KBM-7 (cell line): ENCODE measurements around the gene ADAM12.

ENCODE experiments used
- DNase-seq: peaks from one replicate; pipeline ENCODE4 v3.0.0-alpha.2; 2015
- in situ Hi-C: fragments of 300-500 bp; cut with MboI; formaldehyde crosslinking; loops from 2 replicates; pipeline ENCODE4 v1.14.3; 2020; ENCODE audit warnings: low sequenced_read_pairs, low pct_unique_long_range_greater_than_20kb, mixed read lengths

Gene ADAM12

GRCh38 chr10:126135177-126135576 lies 253.1 kb downstream of the ADAM12 start:
- in situ Hi-C loops = no loop called here
- no peak for DNase-seq

GRCh38 chr10:126133906-126134656 lies 254.2 kb downstream of the ADAM12 start:
- no peak for DNase-seq
- in situ Hi-C loops = no loop called here

- in situ Hi-C loops = no loop called here
- DNase-seq = no peak
Measured at GRCh38 chr10:126133082-126133620, 255.1 kb downstream of the ADAM12 start.

GRCh38 chr10:126131341-126131740 lies 256.9 kb downstream of the ADAM12 start:
- in situ Hi-C loops = no loop called here
- no peak for DNase-seq

- in situ Hi-C loops = no loop called here
- no peak for DNase-seq
Measured at GRCh38 chr10:126130271-126130710, 258.0 kb downstream of the ADAM12 start.

GRCh38 chr10:126129026-126129425 lies 259.3 kb downstream of the ADAM12 start:
- in situ Hi-C loops = no loop called here
- no peak for DNase-seq

- DNase-seq = no peak
- in situ Hi-C loops = no loop called here
Measured at GRCh38 chr10:126128581-126128980, 259.7 kb downstream of the ADAM12 start.

GRCh38 chr10:126127481-126128029 lies 260.7 kb downstream of the ADAM12 start:
- in situ Hi-C loops = no loop called here
- DNase-seq = no peak

GRCh38 chr10:126126866-126127265 lies 261.4 kb downstream of the ADAM12 start:
- in situ Hi-C loops = no loop called here
- DNase-seq = no peak

- in situ Hi-C loops = no loop called here
- no peak for DNase-seq
Measured at GRCh38 chr10:126126023-126126422, 262.3 kb downstream of the ADAM12 start.

- peak; percentile 22 for DNase-seq
- in situ Hi-C loops = no loop called here
Measured at GRCh38 chr10:126124668-126125349, 263.5 kb downstream of the ADAM12 start.

GRCh38 chr10:126124046-126124445 lies 264.2 kb downstream of the ADAM12 start:
- in situ Hi-C loops = no loop called here
- no peak for DNase-seq

- in situ Hi-C loops = no loop called here
- DNase-seq = no peak
Measured at GRCh38 chr10:126123466-126123865, 264.8 kb downstream of the ADAM12 start.

GRCh38 chr10:126122881-126123280 lies 265.4 kb downstream of the ADAM12 start:
- DNase-seq = no peak
- in situ Hi-C loops = no loop called here

- DNase-seq = no peak
- in situ Hi-C loops = no loop called here
Measured at GRCh38 chr10:126119599-126119998, 268.7 kb downstream of the ADAM12 start.

- DNase-seq = no peak
- in situ Hi-C loops = no loop called here
Measured at GRCh38 chr10:126118476-126118875, 269.8 kb downstream of the ADAM12 start.

GRCh38 chr10:126117196-126117595 lies 271.1 kb downstream of the ADAM12 start:
- DNase-seq = no peak
- in situ Hi-C loops = no loop called here

- in situ Hi-C loops = no loop called here
- no peak for DNase-seq
Measured at GRCh38 chr10:126115886-126116285, 272.4 kb downstream of the ADAM12 start.

GRCh38 chr10:126114884-126115555 lies 273.3 kb downstream of the ADAM12 start:
- in situ Hi-C loops = no loop called here
- no peak for DNase-seq

- DNase-seq = peak; percentile 51
- in situ Hi-C loops = no loop called here
Measured at GRCh38 chr10:126111516-126111915, 276.8 kb downstream of the ADAM12 start.
